GM19395 (cell line): ENCODE results near the gene PLEKHS1.
"Not testable (repeated sequence)": the region's sequence is repeated elsewhere in the genome, so short reads cannot be mapped to it uniquely, and the experiment has no call there.

ENCODE experiments used
- ATAC-seq: cut with Tn5 transposase; IDR thresholded peaks from one replicate; pipeline ENCODE4 v1.9.1; 2021; ENCODE audit warnings: mild to moderate bottlenecking, moderate library complexity; ENCODE audit not compliant: unreplicated experiment

Gene PLEKHS1

DNA sequence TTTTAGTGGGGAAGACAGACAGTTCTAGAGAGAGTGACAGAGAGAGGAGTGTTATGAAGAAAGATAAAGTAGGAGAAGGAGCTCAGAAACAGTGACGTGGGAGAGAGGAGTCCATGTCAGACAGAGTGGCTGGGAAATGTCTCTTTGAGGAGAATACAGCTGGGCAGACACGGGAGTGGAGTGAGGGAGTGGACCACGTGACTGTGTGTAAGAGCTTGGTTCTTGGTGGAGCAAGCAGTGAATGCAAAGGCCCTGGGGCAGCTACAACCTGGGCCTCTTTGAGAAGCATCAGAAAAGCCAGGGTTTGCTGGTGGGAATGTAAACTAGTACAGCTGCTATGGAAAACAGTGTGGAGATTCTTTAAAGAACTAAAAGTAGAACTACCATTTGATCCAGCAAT is 11.9 kb upstream of the PLEKHS1 start:
- no peak for ATAC-seq

DNA sequence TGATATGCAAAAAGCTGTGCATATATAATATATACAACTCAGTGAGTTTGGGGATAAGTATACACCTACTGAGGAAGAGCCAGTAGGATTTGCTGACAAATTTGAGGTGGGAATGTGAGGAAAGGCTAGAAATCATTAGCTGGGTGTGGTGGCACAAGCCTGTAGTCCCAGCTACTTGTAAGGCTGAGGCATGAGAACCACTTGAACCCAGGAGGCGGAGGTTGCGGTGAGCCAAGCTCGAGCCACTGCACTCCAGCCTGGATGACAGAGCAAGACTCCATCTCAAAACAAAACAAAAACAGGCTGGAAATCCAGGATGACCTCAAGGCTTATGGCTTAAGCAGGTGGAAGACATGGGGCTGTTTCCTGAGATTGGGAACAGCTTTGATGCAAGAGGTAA is 10.6 kb upstream of the PLEKHS1 start:
- ATAC-seq, result no peak

DNA sequence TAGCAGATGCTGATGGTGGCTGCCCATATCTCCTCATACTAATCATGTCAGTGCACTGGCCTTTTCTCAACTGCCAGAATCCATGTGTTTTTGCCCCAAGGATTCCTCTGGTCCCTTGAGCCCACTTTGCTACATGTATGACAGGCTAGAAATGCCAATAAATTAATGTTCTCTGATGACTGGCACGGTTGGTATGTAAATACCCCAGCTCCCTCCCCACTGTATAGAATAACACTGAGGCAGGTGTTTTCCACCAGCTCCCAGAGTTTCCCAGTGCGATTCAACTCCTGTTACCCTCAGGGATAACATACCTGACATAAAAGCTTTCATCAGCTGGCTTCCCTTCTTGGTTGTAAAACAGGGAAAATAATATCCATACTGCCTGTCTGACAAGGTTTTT is 9.0 kb upstream of the PLEKHS1 start:
- no peak for ATAC-seq

DNA sequence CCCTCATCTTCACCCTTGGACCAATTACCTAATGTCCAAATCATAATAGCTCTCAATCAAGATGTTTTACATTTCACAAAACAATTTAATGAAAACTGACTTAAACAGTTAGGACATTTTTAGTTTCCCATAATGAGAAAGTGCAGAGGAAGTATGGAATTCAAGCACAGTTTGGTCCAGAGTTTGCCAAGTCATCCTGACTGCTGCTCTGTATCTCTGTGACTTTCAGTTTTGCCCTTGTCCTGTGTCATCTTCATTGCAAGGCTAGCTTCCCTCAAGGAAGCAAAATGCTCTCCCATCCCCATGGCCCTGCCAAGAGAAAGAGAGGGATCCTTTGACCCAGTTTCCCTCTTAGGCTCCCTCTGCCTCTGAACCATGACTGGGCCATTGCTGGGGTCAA is 7.9 kb upstream of the PLEKHS1 start:
- no peak for ATAC-seq

DNA sequence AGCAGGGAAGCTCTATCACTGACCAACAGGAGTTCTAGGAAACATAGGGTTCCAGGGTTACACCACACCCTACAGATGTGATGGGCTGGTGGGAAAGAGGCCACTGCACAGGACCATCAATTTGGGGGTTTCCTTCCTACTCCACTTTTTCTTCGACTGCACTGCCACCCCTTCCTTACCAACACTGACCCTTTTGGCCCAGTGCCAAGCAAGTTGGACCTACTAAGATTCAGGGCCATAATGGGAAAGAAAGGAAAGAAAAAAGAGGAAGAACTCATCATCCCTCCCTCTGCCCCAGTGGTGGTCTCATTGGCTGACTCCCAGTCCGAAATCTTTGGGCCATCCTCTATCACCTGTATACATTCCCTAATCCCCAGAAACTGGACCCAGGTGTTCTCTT is 6.1 kb upstream of the PLEKHS1 start:
- ATAC-seq, result no peak

DNA sequence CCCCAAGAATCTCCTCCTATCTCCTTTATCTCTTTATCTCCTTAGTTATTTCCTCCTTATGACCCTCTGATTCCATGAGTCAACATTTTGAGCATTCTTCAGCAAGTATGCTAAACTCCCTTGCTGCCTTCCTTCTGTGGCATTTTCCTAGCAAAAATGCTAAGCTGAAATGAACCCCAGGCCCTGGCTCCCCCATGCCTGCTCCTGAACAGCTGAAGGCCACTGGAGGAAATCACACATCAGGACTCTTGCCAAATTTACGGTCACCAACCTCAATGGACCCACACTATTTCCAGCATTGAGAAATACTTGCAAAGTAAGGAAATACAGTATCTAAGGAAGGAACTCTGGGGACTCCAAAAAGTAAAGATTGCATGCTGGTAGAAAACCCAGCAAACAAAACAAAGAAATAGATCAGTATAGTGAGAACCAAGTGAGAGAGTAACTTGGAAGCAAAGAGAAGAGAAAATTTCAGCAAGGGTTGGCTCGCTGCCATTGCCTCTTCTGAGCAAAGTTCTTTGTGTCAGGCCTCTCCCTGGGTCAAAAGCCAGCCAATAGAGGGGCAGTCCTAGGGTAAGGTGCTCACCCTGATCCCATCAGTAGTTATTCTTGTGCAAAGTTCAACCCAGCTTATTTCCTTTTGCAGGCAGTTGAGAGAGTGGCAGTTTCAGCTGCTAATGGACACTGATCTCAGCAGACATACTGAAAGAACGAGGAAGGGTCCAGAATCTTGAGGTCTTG is 5.1 kb upstream of the PLEKHS1 start:
- ATAC-seq, result no peak

DNA sequence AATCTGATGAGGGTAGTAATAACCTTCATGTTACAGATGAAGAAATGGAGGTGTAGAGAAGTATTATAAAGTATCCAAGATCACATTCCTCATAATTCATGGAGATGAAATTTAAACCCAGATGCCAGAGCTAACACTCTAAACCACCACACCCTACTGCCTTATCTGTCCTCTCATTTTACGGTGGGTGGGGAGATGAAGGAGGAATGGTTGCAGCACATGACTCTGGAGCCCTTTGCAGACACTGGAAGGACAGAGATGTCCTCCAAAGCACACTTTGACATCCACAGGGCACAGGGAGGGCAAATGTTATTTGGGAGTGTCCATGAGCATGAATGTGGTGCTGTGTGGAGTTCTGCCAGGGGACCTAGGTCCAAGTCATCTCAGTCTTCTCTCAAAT is 1.1 kb downstream of the PLEKHS1 start:
- no peak for ATAC-seq

DNA sequence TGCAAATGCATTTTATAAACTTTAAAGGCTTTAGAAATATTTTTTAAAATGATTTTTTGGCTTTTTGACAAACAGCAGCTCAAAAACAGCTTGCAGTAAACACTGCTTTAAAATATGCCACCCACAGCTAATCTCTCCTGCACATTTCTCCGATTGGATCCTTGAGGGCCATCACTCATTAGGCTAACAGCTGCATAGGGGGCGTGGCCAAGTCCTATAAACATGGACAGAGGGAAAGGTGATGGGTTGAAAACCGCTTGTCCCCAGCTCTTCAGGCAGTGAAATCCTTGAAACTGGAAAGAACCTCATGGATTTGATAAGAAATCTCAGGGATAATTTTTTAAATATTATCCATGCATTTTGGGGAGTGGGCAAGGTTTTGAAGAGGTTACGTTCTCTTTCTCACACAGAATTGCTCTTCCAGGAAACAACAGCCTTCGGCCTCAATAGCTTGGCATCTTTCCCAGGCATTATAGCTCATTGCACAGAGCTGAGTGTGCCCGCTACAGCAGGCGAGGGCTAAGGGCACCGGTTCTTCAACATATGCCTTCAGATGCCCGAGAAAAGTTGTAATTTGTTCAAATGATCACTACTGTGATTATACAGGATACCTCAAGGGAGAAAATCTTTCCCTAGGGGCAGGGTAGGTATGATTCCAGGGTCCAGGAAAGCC is 1.7 kb downstream of the PLEKHS1 start:
- no peak for ATAC-seq

DNA sequence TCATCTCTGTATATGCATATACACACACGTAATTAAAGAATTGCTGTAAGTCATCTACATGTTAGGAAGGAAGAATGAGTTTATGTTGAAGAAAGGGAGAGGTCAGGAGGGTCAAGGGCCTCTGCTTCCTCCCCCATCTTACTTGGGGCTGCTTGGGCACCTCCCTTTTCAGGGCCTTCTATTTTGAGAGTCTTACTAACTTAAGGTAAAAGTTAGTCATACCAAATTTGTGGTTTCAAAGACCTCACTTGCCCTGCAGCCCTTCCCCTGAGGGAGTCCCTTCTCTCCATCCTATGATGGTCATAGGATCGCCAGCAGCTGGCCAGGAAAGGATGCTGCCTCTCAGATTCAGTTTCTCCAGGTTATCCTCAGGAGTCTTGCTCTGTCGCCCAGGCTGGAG is 2.6 kb downstream of the PLEKHS1 start:
- no peak for ATAC-seq

DNA sequence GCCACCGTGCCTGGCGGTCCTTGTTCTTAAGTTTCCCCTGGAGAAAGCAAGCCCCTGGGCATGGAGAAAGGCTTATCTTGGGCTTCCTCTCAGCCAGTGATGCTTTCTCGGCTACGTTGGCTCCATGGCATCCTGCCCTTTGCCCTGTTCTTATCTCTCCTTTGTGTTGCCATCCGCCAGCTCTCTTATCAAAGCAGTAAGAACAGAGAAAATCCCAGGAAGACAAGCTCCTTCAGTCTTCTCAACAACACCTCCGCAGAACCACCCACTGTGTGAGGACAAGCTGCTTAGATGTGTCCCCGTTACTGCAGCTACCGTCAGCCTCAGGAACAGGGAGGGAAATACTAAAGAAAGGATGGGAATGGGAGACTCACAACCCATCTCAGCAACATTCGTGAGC is 3.3 kb downstream of the PLEKHS1 start:
- ATAC-seq, result no peak

DNA sequence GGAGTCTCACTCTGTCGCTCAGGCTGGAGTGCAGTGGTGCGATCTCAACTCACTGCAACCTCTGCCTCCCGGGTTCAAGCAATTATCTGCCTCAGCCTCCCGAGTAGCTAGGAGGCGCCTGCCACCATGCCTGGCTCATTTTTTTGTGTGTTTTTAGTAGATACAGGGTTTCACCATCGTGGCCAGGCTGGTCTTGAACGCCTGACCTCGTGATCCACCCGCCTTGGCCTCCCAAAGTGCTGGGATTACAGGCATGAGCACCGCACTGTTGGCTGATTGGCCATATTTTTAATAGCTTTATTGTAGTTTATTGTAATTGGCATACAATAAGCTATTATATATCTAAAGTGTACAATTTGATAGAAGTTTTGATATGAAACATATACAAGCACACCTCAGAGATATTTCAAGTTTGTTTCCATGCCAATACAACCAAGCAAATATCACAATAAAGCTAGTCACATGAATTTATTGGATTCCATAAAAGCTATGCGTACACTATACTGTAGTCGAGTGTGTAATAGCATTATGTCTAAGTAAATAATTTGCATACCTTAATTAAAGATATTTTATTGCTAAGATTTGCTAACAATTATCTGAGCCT is 5.6 kb downstream of the PLEKHS1 start:
- ATAC-seq, result no peak

DNA sequence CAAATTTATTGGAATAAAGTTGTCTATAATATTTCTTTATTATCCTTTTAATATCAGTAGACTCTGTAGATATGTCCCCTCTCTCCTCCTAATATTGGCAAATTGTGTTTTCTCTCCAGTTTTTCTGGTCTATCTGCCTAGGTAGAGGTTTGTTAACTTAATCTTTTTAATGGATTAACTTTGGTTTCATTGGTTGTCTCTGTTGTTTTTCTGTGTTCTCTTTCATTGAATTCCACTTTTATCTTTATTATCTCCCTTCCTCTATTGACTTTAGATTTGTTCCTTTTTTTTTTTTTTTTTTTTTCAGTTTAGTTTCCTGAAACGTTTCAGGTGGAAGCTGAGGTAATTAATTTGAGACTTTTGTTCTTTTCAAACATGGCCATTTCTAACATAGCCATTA is 10.6 kb downstream of the PLEKHS1 start:
- ATAC-seq, result no peak

DNA sequence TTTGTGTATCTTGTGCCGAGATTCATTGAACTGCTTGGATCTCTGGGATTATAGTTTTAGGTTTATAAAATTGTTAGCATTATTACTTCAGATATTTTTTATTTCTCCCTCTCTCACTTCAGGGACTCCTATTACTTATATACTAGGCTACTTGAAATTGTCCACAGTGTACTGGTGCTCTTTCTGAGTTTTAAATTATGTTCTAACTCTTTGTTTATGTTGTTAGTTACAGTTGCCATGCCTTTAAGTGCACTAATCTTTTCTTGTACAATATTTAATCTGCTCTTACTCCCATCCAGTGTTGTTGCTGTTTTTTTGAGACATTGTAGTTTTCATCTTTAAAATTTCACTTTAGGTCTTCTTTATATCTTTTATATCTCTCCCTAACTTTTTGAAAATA is 13.1 kb downstream of the PLEKHS1 start:
- no peak for ATAC-seq

DNA sequence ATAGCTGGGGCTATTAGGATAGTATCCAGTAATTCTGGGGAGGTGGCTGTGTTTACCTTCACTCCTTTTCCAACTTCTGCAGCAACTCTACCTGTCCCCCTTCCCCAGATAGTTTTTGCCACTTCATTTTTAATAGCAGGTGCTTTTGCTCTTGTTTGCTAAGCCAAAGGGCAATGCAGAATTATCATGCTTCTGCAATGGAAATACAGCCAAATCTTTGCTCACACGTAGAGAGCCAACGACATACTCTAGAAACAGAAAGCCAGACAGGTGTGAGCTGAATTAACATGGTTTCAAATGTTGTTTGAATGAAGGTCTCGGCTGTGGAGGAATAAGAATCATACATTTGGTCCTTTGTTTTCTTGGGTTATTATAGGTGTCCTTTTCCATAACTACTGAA is 14.4 kb downstream of the PLEKHS1 start:
- ATAC-seq, result no peak

DNA sequence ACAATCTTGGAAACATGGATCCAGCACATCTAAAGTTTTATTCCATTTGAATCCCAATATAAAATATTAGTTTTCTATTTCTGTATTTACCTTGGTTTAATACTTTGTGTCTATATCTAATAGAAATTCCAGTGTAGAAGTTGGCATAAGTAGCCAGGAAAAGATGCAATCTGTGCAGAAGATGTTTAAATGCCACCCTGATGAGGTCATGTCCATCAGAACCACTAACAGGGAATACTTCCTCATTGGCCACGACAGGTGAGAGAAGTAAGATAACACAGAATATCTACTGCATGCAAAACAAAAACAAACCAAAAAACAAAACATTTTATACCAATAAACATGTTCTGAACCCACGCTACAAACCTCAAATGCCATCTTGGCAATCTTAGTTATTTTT is 15.7 kb downstream of the PLEKHS1 start:
- ATAC-seq, result no peak

DNA sequence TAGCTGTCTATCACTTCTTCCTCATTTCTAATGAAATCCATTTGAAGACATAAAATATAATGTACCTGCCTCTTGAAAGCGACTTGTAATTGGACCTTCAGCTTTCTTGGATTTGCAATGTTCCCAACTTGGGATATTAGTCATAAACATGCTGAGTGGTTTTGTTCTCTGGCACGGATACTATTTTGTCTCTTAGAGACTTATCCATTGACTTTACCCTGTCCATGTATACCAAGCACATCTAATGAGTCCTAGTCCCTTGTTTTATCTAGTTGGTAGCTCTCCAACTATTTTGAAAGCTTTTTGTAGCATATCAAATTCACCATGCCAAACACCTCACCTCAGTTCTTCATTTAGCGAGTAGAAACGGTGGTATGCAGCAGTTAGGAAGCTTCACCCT is 18.9 kb downstream of the PLEKHS1 start:
- no peak for ATAC-seq

DNA sequence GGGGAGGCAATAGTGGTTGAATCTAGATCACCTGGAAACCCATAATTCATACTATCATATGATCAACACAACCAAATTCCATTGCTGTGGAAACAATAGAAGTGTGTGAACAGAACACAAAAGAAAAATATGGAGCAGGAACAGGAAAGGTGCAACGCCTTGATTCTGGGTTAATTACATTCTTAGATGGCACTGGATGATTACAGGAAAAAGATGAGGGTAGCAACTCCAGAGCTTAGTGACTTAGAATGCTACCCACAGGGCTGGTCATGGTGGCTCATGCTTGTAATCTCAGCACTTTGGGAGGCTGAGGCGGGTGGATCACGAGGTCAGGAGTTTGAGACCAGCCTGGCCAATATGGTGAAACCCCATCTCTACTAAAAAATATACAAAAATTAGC is 19.6 kb downstream of the PLEKHS1 start:
- ATAC-seq, result not testable (repeated sequence)

DNA sequence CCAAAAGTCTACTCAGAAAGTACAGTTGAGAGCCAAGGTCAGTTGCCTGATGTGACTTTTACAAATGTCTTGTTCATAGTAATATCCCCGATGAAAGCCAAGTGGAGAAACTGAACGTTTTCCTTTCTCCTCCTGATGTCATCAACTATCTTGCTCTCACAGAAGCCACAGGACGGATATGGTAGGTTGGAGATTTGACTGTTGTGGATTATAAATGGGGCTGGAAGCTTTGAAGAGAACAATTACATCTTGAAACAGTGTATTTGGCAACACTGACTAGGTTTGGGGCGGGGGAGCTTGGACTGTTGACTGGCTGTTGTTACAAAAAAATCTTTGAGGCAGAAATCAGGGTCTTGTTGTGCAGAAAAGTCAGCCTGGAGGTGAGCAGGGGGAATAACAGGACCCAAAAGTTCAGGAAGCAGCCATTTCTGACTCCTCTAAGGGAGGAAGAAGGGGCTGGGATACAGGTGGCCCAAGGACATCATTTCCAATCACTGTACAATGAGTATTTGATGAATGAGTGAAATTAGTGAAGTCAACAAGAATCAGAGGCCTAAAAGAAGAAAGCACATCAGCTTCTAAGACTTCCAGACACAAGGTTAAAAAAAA is 24.3 kb downstream of the PLEKHS1 start:
- no peak for ATAC-seq

DNA sequence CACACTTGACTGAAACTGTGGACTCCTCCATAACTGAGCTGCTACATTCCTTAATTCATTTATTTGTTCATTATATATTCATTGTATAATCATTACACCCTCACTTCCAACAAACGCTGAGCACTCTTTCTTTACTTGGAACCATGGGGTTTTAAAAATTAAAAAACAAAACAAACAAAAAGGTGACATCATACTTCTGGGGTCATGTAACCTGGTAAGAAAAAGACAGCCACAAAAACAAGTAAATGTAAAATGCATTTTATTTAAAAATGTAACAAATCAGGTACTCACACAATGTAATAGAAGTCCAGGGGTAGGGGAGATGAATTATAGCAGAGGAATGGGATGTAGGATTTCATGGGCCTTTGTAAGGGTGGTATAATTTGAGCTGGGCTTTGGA is 25.1 kb downstream of the PLEKHS1 start:
- no peak for ATAC-seq

DNA sequence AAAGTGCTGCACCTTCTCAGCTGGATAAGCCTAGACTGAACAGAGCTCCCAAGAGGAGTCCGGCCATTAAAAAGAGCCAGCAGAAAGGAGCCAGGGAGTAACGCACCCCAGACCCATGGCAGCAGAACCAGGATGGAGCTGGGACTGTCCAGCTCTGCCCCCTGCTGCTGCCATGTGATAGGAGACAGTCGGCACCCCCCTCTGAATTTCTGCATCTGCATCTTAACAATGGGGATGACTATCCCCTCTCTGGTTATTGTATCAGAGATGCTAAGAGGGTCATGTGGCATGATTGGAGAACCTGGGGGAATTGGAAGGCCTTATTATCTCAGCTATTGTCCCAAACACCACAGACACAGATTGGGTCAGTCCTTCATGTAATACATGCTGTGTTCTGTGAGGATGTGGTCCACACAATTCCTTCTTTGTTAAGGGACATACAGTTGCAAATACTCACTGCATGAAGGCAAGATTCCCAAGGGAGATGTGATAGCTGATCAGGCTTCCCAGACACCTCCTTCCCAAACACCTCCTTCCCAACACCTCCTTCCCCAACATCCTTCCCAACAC is 29.3 kb downstream of the PLEKHS1 start:
- no peak for ATAC-seq

DNA sequence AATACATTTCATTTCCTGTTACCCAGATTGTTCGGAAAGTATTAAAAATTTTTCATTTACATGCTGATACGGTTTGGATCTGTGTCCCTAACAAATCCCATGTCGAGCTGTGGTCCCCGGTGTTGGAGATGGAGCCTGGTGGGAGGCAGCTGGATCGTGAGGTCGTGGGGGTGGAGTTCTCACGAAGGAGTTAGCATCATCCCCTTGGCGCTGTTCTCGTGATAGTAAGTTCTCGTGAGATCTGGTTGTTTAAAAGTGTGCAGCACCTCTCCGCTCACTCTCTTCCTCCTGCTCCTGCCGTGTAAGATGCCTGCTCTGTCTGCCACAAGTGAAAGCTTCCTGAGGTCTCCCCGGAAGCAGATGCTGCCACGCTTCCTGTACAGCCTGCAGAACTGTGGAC is 30.9 kb downstream of the PLEKHS1 start:
- ATAC-seq, result no peak
